GM06990 (cell line): ENCODE measurements around the gene MED12L.

Source experiments
- DNase-seq: peaks from one replicate; pipeline ENCODE4 v3.0.0-alpha.2; 2011; ENCODE audit not compliant: insufficient read length; ENCODE audit errors: extremely low read depth
- H3K27me3 ChIP-seq: replicated peaks from 2 replicates; pipeline ENCODE4 v1.6.0; 2011; ENCODE audit warnings: low read length; ENCODE audit not compliant: control insufficient read depth, insufficient read depth
- H3K36me3 ChIP-seq: 2 replicates; pipeline ENCODE4 v1.5.1; 2011; ENCODE audit warnings: low read length; ENCODE audit not compliant: control insufficient read depth, insufficient read depth
- H3K4me3 ChIP-seq: replicated peaks from 2 replicates; pipeline ENCODE4 v1.5.1; 2011; ENCODE audit warnings: low read depth, mild to moderate bottlenecking, control low read depth, low read length
- TF ChIP-seq, protein P1 (sequence below): IDR thresholded peaks from 2 replicates; pipeline ENCODE4 v1.5.1; 2011; ENCODE audit warnings: low read length, control low read depth, mild to moderate bottlenecking, inconsistent platforms; ENCODE audit not compliant: insufficient read depth, poor library complexity, severe bottlenecking

Gene MED12L

DNA sequence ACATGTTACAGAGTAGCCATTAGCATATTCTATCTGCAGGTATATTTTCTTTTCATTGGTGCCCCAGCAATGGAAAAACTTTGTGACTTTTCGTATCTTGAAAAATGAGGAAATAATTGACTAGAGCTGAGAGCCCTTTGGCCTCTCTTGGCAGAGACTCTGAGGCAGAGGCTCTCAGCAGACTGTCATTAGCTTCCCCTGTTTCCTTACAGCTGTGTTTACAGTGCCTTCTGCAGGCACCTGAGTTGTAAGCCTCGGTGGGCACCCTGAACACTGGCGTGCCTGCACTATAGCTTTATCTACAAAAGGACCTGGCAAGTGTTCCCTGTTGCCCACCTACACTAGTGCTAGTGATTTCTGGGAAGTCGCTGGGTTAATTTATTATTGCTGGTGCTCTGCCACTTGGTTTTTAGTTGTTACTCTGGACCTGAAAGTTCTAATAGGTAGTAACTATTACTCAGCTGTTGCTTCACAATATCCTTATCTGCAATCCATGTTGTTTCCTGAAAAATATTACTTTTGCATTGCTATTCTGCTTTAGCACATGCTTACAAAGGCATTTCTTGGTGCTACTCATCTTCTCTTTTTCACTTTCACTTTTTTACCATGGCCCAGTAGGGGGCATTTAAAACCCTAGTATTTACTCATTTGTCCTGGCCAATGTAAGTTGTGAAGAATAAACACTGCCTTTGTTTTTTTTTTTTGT is 125.4 kb downstream of the MED12L start:
- Histone ChIP-seq H3K27me3 (no peaks in the 10 kb centered on the region; the same call in 1 of the 2 replicates), H3K36me3 (no peaks in the 10 kb centered on the region), H3K4me3 (no peak overlapping the region)
- TF ChIP-seq, protein P1, sequence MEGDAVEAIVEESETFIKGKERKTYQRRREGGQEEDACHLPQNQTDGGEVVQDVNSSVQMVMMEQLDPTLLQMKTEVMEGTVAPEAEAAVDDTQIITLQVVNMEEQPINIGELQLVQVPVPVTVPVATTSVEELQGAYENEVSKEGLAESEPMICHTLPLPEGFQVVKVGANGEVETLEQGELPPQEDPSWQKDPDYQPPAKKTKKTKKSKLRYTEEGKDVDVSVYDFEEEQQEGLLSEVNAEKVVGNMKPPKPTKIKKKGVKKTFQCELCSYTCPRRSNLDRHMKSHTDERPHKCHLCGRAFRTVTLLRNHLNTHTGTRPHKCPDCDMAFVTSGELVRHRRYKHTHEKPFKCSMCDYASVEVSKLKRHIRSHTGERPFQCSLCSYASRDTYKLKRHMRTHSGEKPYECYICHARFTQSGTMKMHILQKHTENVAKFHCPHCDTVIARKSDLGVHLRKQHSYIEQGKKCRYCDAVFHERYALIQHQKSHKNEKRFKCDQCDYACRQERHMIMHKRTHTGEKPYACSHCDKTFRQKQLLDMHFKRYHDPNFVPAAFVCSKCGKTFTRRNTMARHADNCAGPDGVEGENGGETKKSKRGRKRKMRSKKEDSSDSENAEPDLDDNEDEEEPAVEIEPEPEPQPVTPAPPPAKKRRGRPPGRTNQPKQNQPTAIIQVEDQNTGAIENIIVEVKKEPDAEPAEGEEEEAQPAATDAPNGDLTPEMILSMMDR, result no peak
- DNase-seq, result no peak

GRCh38 chr3:151213151-151213550 is 127.7 kb downstream of the MED12L start:
- H3K4me3 ChIP-seq, result no peak overlapping the region
- no peak for DNase-seq
- no peaks in the 10 kb centered on the region; the same call in 1 of the 2 replicates for H3K27me3 ChIP-seq
- TF ChIP-seq, protein P1, result no peak
- H3K36me3 ChIP-seq, result no peaks in the 10 kb centered on the region

- Histone ChIP-seq H3K4me3 (no peak overlapping the region), H3K27me3 (no peaks in the 10 kb centered on the region; the same call in 1 of the 2 replicates), H3K36me3 (no peaks in the 10 kb centered on the region)
- TF ChIP-seq, protein P1, result no peak
- no peak for DNase-seq
These were observed 128.4 kb downstream of the MED12L start for GRCh38 chr3:151213881-151214280.

- TF ChIP-seq, protein P1, result no peak
- Histone ChIP-seq H3K36me3 (no peaks in the 10 kb centered on the region), H3K4me3 (no peak overlapping the region)
These were observed 129.0 kb downstream of the MED12L start for GRCh38 chr3:151214459-151214858.

GRCh38 chr3:151216641-151217607 is 131.5 kb downstream of the MED12L start:
- Histone ChIP-seq H3K36me3 (no peaks in the 10 kb centered on the region), H3K4me3 (no peak overlapping the region), H3K27me3 (no peaks in the 10 kb centered on the region; the same call in 1 of the 2 replicates)
- TF ChIP-seq, protein P1, result no peak
- no peak for DNase-seq

More at GRCh38 chr3:151214459-151214858, 129.0 kb downstream of the MED12L start:
- no peak for DNase-seq
- H3K27me3 ChIP-seq, result no peaks in the 10 kb centered on the region; the same call in 1 of the 2 replicates
